GM21723 (cell line): Measurements from ENCODE around the gene MORN1.

Source experiments
- ATAC-seq: cut with Tn5 transposase; IDR thresholded peaks from one replicate; pipeline ENCODE4 v1.9.1; 2021; ENCODE audit warnings: mild to moderate bottlenecking, moderate library complexity; ENCODE audit not compliant: unreplicated experiment

The MORN1 gene

GRCh38 chr1:2353551-2354438 is 37.6 kb downstream of the MORN1 start:
- ATAC-seq: no peak

GRCh38 chr1:2352897-2353550 is 38.3 kb downstream of the MORN1 start:
- ATAC-seq: no peak

GRCh38 chr1:2352341-2352896 is 38.9 kb downstream of the MORN1 start:
- ATAC-seq: no peak

GRCh38 chr1:2351723-2352122 is 39.6 kb downstream of the MORN1 start:
- no peak for ATAC-seq

- ATAC-seq: no peak
These were observed 40.3 kb downstream of the MORN1 start for GRCh38 chr1:2350911-2351655.

GRCh38 chr1:2350501-2350900 is 40.9 kb downstream of the MORN1 start:
- no peak for ATAC-seq

GRCh38 chr1:2349806-2350205 is 41.5 kb downstream of the MORN1 start:
- ATAC-seq: no peak

- ATAC-seq: no peak
These were observed 42.7 kb downstream of the MORN1 start for GRCh38 chr1:2348346-2349325.

- ATAC-seq: no peak
These were observed 43.5 kb downstream of the MORN1 start for GRCh38 chr1:2347896-2348295.

GRCh38 chr1:2347409-2347785 is 44.0 kb downstream of the MORN1 start:
- ATAC-seq: no peak

- no peak for ATAC-seq
These were observed 44.5 kb downstream of the MORN1 start for GRCh38 chr1:2346691-2347408.

- no peak for ATAC-seq
These were observed 45.9 kb downstream of the MORN1 start for GRCh38 chr1:2345297-2346075.

- no peak for ATAC-seq
These were observed 46.5 kb downstream of the MORN1 start for GRCh38 chr1:2344744-2345296.

- ATAC-seq: no peak
These were observed 47.2 kb downstream of the MORN1 start for GRCh38 chr1:2344121-2344681.

GRCh38 chr1:2343023-2343935 is 48.1 kb downstream of the MORN1 start:
- ATAC-seq: no peak

- no peak for ATAC-seq
These were observed 48.9 kb downstream of the MORN1 start for GRCh38 chr1:2342384-2343022.
